ENCODE data around the gene S1PR2. TPM values are rescaled to one million over a fixed set of nuclear protein-coding genes. Genes with fewer than 3 reads are reported as not detected.
"Not testable (repeated sequence)": the region's sequence is repeated elsewhere in the genome, so short reads cannot be mapped to it uniquely, and the experiment has no call there.

Gene S1PR2
- total RNA-seq, 2 experiments from 2014 or later: 9.5 to 10.6 TPM

DNA sequence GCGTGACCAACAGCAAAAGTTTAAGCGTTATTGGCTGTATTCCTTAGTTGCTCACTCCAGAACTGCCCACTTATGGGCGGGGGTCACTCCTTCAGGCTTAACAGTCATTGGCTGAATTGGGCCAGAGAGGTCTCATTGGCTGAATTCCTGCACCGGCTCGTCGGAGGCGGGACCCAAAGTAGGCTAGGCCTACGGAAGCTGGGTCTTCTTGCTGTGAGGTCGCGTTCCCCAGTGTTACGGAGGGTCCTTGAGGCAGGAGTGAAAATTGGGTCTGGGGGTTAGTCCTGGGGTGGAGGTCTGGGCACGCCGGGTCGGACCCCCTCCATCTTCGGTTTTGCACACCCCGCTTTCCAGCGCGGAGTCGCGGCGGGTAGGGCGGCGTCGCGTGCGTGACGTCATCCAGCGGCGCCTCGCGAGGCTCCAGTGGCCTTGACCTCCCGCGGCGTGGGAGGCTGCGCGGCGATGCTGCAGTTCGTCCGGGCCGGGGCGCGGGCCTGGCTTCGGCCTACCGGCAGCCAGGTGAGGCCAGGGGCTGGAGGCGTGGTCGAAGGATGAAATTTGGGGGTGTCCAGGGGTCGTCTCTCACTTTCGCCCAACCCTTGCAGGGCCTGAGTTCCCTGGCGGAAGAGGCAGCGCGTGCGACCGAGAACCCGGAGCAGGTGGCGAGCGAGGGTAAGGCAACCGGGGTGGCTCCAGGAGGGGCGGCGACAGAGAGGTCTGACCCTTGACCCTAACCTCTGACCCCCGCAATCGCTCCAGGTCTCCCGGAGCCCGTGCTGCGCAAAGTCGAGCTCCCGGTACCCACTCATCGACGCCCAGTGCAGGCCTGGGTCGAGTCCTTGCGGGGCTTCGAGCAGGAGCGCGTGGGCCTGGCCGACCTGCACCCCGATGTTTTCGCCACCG is 20.9 kb upstream of the S1PR2 start, which contains the start of gene MRPL4:
MRPL4 (plus strand) TSS at position 423 of the 903 bp plus-strand sequence; CDS start at position 463, 40 bp downstream.
- H3K4me1 Mint-ChIP-seq: peaks cover 36% of the 10 kb centered on the region
- DNase-seq: peak; percentile 97
- H3K27ac Mint-ChIP-seq: peak within 1 kb of the TSS; percentile 85
- H3K36me3 Mint-ChIP-seq (ENCODE audit: low read depth): peaks cover 25% of the 10 kb centered on the region
- POLR2A ChIA-PET: interaction anchor here (1.0 to 2.2 kb wide), 10 partner anchors 8 to 152 kb away, joined by 3 to 12 read pairs (median 5); partner anchors contain the start of genes CDC37, DNMT1, ICAM1 and TYK2
- no peaks in the 10 kb centered on the region for H3K9me3 Mint-ChIP-seq
- peak within 1 kb of the TSS; percentile 84 for H3K4me3 Mint-ChIP-seq
- H3K27me3 Mint-ChIP-seq: no peaks in the 10 kb centered on the region
- CTCF ChIA-PET: interaction anchor here (0.6 to 4.3 kb wide), 7 partner anchors 8 to 139 kb away, joined by 3 to 51 read pairs (median 4); partner anchors contain the start of gene DNMT1

DNA sequence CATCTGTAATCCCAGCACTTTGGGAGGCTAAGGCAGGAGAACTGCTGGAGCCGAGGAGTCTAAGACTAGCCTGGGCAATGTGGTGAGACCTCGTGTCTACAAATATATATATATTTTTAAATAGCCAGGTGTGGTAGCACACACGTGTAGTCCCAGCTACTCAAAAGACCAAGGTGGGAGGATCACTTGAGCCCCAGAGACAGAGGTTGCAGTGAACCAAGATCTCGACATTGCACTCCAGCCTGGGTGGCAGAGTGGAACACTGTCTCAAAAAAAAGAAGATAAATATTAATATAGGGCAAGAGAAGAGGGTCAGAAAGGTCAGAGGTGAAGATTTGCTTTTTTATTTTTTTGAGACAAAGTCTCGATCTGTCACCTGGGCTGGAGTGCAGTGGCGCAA is 15.4 kb upstream of the S1PR2 start:
- DNase-seq: no peak
- no peak overlapping the region for H3K27ac Mint-ChIP-seq
- ChIA-PET CTCF (interaction anchor here (0.9 to 1.0 kb wide), 3 partner anchors 11 to 51 kb away, joined by 3 to 4 read pairs (median 4); partner anchors contain the start of gene DNMT1), POLR2A (interaction anchor here (0.9 kb wide), 1 partner anchor 11 kb away, joined by 3 read pairs; no protein-coding TSS in a partner anchor)
- no peaks in the 10 kb centered on the region for H3K27me3 Mint-ChIP-seq
- H3K36me3 Mint-ChIP-seq (ENCODE audit: low read depth): no peaks in the 10 kb centered on the region
- H3K4me3 Mint-ChIP-seq: no peak overlapping the region
- H3K9me3 Mint-ChIP-seq: no peaks in the 10 kb centered on the region
- H3K4me1 Mint-ChIP-seq: peaks cover 11% of the 10 kb centered on the region

DNA sequence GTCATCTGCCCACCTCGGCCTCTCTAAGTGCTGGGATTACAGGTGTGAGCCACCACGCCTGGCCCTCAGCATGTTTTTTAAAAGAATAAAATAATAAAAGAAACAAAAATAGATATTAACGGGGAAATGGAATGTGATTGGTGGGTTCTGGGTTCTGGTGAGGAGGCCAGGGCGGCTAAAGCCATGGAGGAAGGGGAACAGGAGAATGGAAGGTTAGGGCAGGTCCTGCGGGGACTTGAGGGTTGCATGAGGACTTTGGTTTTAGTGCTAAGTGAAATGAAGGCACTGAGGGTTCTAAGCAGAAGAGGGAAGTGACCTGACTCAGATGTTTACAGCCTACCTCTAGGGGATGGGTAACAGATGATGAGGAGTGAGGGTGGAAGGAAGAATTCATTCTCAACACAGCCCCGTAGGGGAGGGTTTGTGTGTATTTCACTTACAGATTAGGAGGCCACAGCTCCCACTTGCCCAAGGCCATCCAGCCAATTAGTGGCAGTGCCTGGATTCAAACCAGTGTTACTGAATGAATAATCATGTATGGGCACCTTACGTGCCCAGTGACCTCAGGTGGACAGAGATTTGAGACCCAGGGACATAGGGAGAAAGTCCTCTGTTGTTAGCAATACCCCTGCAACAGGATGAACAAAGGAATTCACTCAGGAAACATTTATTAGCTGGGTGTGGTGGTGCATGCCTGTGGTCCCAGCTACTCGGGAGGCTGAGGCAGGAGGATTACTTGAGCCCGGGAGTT is 14.2 kb upstream of the S1PR2 start:
- POLR2A ChIA-PET: no interaction called here
- H3K27me3 Mint-ChIP-seq: no peaks in the 10 kb centered on the region
- H3K36me3 Mint-ChIP-seq (ENCODE audit: low read depth): no peaks in the 10 kb centered on the region
- no peaks in the 10 kb centered on the region for H3K9me3 Mint-ChIP-seq
- no peak overlapping the region for H3K27ac Mint-ChIP-seq
- no peak for DNase-seq
- CTCF ChIA-PET: interaction anchor here (1.0 kb wide), 2 partner anchors 16 to 50 kb away, joined by 3 to 4 read pairs; partner anchors contain the start of gene DNMT1
- H3K4me3 Mint-ChIP-seq: no peak overlapping the region
- peaks cover 6% of the 10 kb centered on the region for H3K4me1 Mint-ChIP-seq

DNA sequence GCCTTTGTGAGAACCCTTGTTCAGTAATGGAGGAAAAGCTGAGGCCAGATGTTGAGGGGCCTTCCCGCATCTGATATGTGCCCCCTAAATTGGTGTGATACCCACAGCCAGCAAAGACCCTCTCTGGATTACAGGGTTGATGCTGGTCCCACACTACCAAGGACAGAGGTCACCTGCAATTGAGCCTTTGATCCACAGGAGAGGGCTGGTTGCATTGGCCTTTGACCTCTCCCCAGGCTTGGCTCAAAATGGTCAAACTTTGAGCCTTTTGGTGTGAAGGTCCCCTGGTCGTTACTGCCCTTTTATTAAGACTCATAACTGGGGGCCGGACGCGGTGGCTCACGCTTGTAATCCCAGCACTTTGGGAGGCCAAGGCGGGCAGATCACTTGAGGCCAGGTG is 12.5 kb upstream of the S1PR2 start:
- POLR2A ChIA-PET: no interaction called here
- DNase-seq: no peak
- Mint-ChIP-seq H3K4me1 (peaks cover 6% of the 10 kb centered on the region), H3K27ac (no peak overlapping the region), H3K27me3 (no peaks in the 10 kb centered on the region), H3K36me3 (ENCODE audit: low read depth) (no peaks in the 10 kb centered on the region), H3K9me3 (no peaks in the 10 kb centered on the region), H3K4me3 (no peak overlapping the region)
- CTCF ChIA-PET: no interaction called here

DNA sequence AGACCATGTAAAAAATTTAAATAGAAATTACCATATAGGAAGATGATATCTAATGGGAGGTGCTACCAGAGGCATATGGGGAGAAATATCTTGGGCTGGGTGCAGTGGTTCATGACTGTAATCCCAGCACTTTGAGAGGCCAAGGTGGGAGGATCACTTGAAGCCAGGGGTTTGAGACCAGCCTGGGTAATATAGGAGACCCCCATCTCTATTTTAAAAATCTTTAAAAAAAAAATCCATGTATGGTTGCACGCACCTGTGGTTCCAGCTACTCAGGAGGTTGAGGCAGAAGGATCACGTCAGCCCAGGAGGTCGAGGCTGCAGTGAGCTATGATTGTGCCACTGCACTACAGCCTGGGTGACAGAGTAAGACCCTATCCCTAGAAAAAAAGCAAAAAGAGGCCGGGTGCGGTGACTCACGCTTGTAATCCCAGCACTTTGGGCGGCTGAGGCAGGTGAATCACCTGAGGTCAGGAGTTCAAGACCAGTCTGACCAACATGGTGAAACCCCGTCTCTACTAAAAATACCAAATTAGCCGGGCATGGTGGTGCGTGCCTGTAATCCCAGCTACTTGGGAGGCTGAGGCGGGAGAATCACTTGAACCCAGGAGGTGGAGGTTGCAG is 10.8 kb upstream of the S1PR2 start:
- H3K27ac Mint-ChIP-seq, POLR2A ChIA-PET: not testable (repeated sequence)
- CTCF ChIA-PET: interaction anchor here (0.7 kb wide), 1 partner anchor 55 kb away, joined by 3 read pairs; no protein-coding TSS in a partner anchor

DNA sequence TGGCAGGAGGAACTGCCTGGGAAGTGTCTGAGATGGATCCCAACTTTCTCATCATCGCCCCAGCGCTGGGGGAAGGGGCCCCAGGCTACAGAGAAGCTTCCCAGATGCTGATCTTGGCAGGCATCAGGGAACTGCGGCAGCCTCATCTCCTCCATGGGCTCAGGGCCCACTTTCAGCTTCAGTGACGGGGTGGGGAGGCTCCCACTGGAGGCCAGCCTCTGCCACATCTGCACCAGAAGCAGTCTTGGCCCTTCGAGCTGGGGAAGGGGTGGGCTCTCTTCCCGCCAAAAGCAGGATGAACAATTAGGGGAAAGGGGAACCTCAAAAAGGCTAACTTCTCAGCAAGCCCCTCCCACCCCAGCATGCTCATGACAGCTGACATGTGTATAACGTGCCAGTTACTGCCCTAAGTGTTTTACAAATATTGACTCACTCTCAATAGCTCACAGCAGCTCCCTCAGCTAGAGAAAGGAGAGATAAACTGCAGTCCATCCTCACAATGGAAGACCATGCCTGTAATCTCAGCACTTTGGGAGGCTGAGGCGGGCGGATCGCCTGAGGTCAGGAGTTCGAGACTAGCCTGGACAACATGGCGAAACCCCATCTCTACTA is 7.1 kb upstream of the S1PR2 start:
- ChIA-PET POLR2A (no interaction called here), CTCF (interaction anchor here (0.7 to 1.7 kb wide), 3 partner anchors 12 to 919 kb away, joined by 3 to 12 read pairs (median 3); no protein-coding TSS in a partner anchor)
- H3K27me3 Mint-ChIP-seq: no peaks in the 10 kb centered on the region
- H3K27ac Mint-ChIP-seq: peak overlapping the region; percentile 26
- no peak for DNase-seq
- H3K9me3 Mint-ChIP-seq: no peaks in the 10 kb centered on the region
- H3K36me3 Mint-ChIP-seq (ENCODE audit: low read depth): no peaks in the 10 kb centered on the region
- no peak overlapping the region for H3K4me3 Mint-ChIP-seq
- peaks cover 29% of the 10 kb centered on the region for H3K4me1 Mint-ChIP-seq

More for the DNA sequence above, 10.8 kb upstream of the S1PR2 start:
- H3K9me3 Mint-ChIP-seq; H3K36me3 Mint-ChIP-seq (ENCODE audit: low read depth); DNase-seq; H3K27me3 Mint-ChIP-seq; H3K4me3 Mint-ChIP-seq: not testable (repeated sequence)
- H3K4me1 Mint-ChIP-seq: peaks cover 13% of the 10 kb centered on the region

DNA sequence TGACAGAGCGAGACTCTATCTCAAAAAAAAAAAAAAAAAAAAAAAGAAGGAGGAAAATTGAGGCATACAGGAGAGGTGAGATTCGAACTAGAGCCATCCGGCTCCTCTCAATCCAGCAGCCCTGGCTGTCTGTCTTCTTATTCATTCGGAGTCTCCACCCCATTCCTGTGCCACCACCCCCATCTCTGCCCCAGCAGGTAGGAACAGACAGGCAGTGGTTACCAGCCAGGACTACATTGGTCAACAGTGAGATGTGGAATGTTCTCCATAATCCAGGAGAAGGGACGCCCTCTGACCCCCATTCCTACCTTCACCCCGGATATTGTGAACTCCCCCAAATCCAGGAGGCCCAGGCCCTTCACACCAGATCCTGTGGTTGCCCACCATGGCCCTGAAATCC is 6.6 kb upstream of the S1PR2 start:
- ChIA-PET POLR2A (interaction anchor here (2.2 kb wide), 1 partner anchor 33 kb away, joined by 7 read pairs; the partner anchor contains the start of gene ICAM1), CTCF (interaction anchor here (0.7 kb wide), 2 partner anchors 34 to 133 kb away, joined by 3 to 5 read pairs; no protein-coding TSS in a partner anchor)
- no peak for DNase-seq
- Mint-ChIP-seq H3K27me3 (no peaks in the 10 kb centered on the region), H3K4me3 (no peak overlapping the region), H3K4me1 (peaks cover 29% of the 10 kb centered on the region), H3K9me3 (no peaks in the 10 kb centered on the region), H3K36me3 (ENCODE audit: low read depth) (no peaks in the 10 kb centered on the region), H3K27ac (no peak overlapping the region)

DNA sequence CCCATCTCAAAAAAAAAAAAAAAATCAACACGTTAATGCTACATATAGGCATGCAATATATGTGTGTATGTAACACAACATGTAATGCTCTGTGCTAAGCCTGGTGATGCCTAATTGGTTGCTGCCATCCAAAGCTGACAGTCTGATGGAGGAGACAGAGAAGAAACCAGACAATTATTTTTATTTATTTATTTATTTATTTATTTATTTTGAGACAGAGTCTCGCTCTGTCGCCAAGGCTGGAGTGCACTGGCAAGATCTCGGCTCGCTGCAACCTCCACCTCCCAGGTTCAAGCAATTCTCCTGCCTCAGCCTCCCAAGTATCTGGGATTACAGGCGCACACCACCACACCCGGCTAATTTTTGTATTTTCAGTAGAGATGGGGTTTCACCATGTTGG is 4.3 kb upstream of the S1PR2 start:
- Mint-ChIP-seq H3K4me1 (peaks cover 31% of the 10 kb centered on the region), H3K4me3 (peak overlapping the region; percentile 73), H3K27ac (peak overlapping the region; percentile 91)
- ChIA-PET POLR2A (interaction anchor here (0.6 to 2.4 kb wide), 16 partner anchors 8 to 145 kb away, joined by 3 to 21 read pairs (median 4); partner anchors contain the start of genes DNMT1, ICAM1, MRPL4 and TYK2), CTCF (interaction anchor here (1.2 to 2.2 kb wide), 6 partner anchors 11 to 92 kb away, joined by 4 to 28 read pairs (median 6); no protein-coding TSS in a partner anchor)
- not testable (repeated sequence) for H3K36me3 Mint-ChIP-seq (ENCODE audit: low read depth); H3K9me3 Mint-ChIP-seq; H3K27me3 Mint-ChIP-seq; DNase-seq

DNA sequence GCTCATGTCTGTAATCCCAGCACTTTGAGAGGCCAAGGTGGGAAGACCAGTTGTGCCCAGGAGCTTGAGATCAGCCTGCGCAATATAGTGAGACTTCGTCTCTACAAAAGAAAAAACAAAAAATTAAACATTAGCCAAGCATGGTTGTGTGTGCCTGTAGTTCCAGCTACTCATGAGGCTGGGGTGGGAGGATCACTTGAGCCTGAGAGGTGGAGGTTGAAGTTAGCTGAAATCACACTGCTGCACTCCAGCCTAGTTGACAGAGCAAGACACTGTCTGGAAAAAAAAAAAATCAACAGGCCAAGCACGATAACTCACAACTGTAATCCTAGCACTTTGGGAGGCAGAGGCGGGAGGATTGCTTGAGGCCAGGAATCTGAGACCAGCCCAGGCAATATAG is 3.9 kb upstream of the S1PR2 start:
- peak overlapping the region; percentile 65 for H3K27ac Mint-ChIP-seq

DNA sequence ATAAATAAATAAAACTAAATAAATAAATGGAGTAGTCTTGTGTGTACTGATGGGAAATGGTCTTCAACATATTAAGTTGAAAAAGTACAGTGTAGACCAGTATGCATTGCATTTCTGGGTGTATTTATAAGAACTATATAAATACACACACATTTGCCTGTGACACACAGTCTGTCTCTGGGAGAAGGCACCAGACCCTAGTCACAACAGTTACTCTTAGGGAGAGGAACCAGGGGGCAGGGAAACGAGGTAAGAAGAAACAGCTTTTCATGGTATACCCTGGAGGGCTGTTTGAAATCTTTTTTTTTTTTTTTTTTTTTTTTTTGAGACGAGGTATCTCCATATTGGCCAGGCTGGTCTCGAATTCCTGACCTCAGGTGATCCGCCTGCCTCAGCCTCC is 2.8 kb upstream of the S1PR2 start:
- CTCF ChIA-PET: interaction anchor here (1.2 to 3.8 kb wide), 2 partner anchors 16 to 60 kb away, joined by 4 to 19 read pairs; no protein-coding TSS in a partner anchor
- H3K9me3 Mint-ChIP-seq: no peaks in the 10 kb centered on the region
- H3K36me3 Mint-ChIP-seq (ENCODE audit: low read depth): no peaks in the 10 kb centered on the region
- no peak overlapping the region for H3K27ac Mint-ChIP-seq
- no peak for DNase-seq
- H3K4me1 Mint-ChIP-seq: peaks cover 38% of the 10 kb centered on the region
- H3K27me3 Mint-ChIP-seq: no peaks in the 10 kb centered on the region
- POLR2A ChIA-PET: no interaction called here
- H3K4me3 Mint-ChIP-seq: no peak overlapping the region

More for the DNA sequence above, 3.9 kb upstream of the S1PR2 start:
- CTCF ChIA-PET: interaction anchor here (1.2 to 2.2 kb wide), 3 partner anchors 15 to 61 kb away, joined by 4 to 28 read pairs (median 9); no protein-coding TSS in a partner anchor
- no peaks in the 10 kb centered on the region for H3K27me3 Mint-ChIP-seq
- no peaks in the 10 kb centered on the region for H3K9me3 Mint-ChIP-seq
- DNase-seq: no peak
- POLR2A ChIA-PET: interaction anchor here (2.4 kb wide), 1 partner anchor 40 kb away, joined by 21 read pairs; the partner anchor contains the start of gene DNMT1
- no peaks in the 10 kb centered on the region for H3K36me3 Mint-ChIP-seq (ENCODE audit: low read depth)
- peaks cover 31% of the 10 kb centered on the region for H3K4me1 Mint-ChIP-seq
- H3K4me3 Mint-ChIP-seq: no peak overlapping the region

DNA sequence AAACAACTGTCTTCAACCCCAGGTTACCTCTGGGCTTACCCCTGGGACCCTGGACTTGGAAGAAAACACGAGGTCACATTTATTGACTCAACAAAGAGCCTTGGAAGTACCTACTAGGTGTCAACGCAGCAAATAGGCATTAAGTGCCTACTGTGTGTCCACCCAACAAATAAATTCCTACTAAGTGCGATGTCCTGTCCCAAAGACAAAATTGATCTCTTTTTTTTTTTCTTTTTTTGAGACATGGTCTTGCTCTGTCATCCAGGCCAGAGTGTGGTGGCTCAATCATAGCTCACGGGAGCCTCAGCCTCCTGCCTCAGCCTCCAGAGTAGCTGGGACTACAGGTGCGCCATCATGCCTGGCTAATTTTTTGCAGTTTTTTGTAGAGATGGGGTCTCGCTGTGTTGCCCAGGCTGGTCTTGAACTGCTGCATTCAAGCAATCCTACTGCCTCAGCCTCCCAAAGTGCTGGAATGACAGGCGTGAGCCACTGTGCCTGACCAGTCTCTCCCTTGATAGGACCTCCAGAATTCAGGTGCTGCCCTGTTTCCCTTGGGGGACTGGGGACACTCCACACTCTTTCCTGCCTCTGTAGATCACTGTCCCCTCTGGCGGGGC is 589 bp upstream of the S1PR2 start:
- H3K27me3 Mint-ChIP-seq: no peaks in the 10 kb centered on the region
- peak overlapping the region; percentile 38 for H3K27ac Mint-ChIP-seq
- peaks cover 31% of the 10 kb centered on the region for H3K4me1 Mint-ChIP-seq
- peak overlapping the region; percentile 86 for H3K4me3 Mint-ChIP-seq
- ChIA-PET POLR2A (interaction anchor here (1.3 kb wide), 3 partner anchors 18 to 39 kb away, joined by 3 to 4 read pairs (median 3); partner anchors contain the start of gene DNMT1), CTCF (interaction anchor here (0.9 to 3.8 kb wide), 4 partner anchors 11 to 37 kb away, joined by 3 to 19 read pairs (median 4); partner anchors contain the start of gene DNMT1)
- no peaks in the 10 kb centered on the region for H3K36me3 Mint-ChIP-seq (ENCODE audit: low read depth)
- H3K9me3 Mint-ChIP-seq: no peaks in the 10 kb centered on the region
- no peak for DNase-seq

Measured in activated CD4-positive, alpha-beta memory T cell treated with anti-CD3 and anti-CD28 coated beads, Interleukin-2, amount 10 ng/mL, durations not matched to agents 7 days and 5 days (primary cell).